ENCODE data around the gene FN3K.
"Not testable (repeated sequence)": the region's sequence is repeated elsewhere in the genome, so short reads cannot be mapped to it uniquely, and the experiment has no call there.

The FN3K gene

GRCh38 chr17:82769041-82769440 is 33.6 kb downstream of the FN3K start:
- no peak for ATAC-seq
- no peaks in the 10 kb centered on the region for H3K27me3 Mint-ChIP-seq
- no peak overlapping the region for H3K4me3 Mint-ChIP-seq
- peaks cover 62% of the 10 kb centered on the region for H3K36me3 Mint-ChIP-seq
- no peaks in the 10 kb centered on the region for H3K9me3 Mint-ChIP-seq
- no peaks in the 10 kb centered on the region for H3K4me1 Mint-ChIP-seq
- H3K27ac Mint-ChIP-seq, result no peak overlapping the region

GRCh38 chr17:82772026-82772425 is 36.6 kb downstream of the FN3K start:
- Mint-ChIP-seq H3K27ac (no peak overlapping the region), H3K36me3 (peaks cover 42% of the 10 kb centered on the region)

GRCh38 chr17:82774456-82774855 is 39.0 kb downstream of the FN3K start:
- not testable (repeated sequence) for ATAC-seq, H3K4me3 Mint-ChIP-seq, H3K27me3 Mint-ChIP-seq, H3K9me3 Mint-ChIP-seq, H3K27ac Mint-ChIP-seq
- peaks cover 29% of the 10 kb centered on the region for H3K36me3 Mint-ChIP-seq
- H3K4me1 Mint-ChIP-seq, result peaks cover 31% of the 10 kb centered on the region

More at GRCh38 chr17:82772026-82772425, 36.6 kb downstream of the FN3K start:
- Mint-ChIP-seq H3K4me1 (peaks cover 24% of the 10 kb centered on the region), H3K9me3 (peaks cover under 1% of the 10 kb centered on the region), H3K4me3 (no peak overlapping the region), H3K27me3 (no peaks in the 10 kb centered on the region)
- no peak for ATAC-seq

GRCh38 chr17:82775001-82775823 is 39.8 kb downstream of the FN3K start:
- Mint-ChIP-seq H3K4me1 (peaks cover 31% of the 10 kb centered on the region), H3K9me3 (peaks cover 6% of the 10 kb centered on the region), H3K27ac (peak overlapping the region; percentile 49), H3K4me3 (peak overlapping the region; percentile 45), H3K36me3 (peaks cover 24% of the 10 kb centered on the region), H3K27me3 (no peaks in the 10 kb centered on the region)
- peak; percentile 92 for ATAC-seq

GRCh38 chr17:82776454-82776853 is 41.0 kb downstream of the FN3K start:
- H3K27me3 Mint-ChIP-seq, result no peaks in the 10 kb centered on the region
- H3K27ac Mint-ChIP-seq, result peak overlapping the region; percentile 57
- ATAC-seq, result peak; percentile 75
- peaks cover 22% of the 10 kb centered on the region for H3K36me3 Mint-ChIP-seq
- H3K9me3 Mint-ChIP-seq, result peaks cover 6% of the 10 kb centered on the region
- peaks cover 31% of the 10 kb centered on the region for H3K4me1 Mint-ChIP-seq
- no peak overlapping the region for H3K4me3 Mint-ChIP-seq

GRCh38 chr17:82777778-82778375 is 42.5 kb downstream of the FN3K start:
- H3K4me3 Mint-ChIP-seq, H3K27me3 Mint-ChIP-seq, H3K9me3 Mint-ChIP-seq, ATAC-seq: not testable (repeated sequence)
- peaks cover 24% of the 10 kb centered on the region for H3K36me3 Mint-ChIP-seq
- H3K4me1 Mint-ChIP-seq, result peaks cover 40% of the 10 kb centered on the region
- peak overlapping the region; percentile 57 for H3K27ac Mint-ChIP-seq

GRCh38 chr17:82779541-82779940 is 44.1 kb downstream of the FN3K start:
- H3K27ac Mint-ChIP-seq, result no peak overlapping the region
- no peak overlapping the region for H3K4me3 Mint-ChIP-seq
- peaks cover 42% of the 10 kb centered on the region for H3K4me1 Mint-ChIP-seq
- no peaks in the 10 kb centered on the region for H3K27me3 Mint-ChIP-seq
- H3K36me3 Mint-ChIP-seq, result peaks cover 27% of the 10 kb centered on the region
- H3K9me3 Mint-ChIP-seq, result peaks cover 6% of the 10 kb centered on the region
- no peak for ATAC-seq

GRCh38 chr17:82780195-82780594 is 44.8 kb downstream of the FN3K start:
- Mint-ChIP-seq H3K27ac (no peak overlapping the region), H3K4me1 (peaks cover 36% of the 10 kb centered on the region), H3K27me3 (no peaks in the 10 kb centered on the region), H3K4me3 (no peak overlapping the region), H3K9me3 (peaks cover 6% of the 10 kb centered on the region), H3K36me3 (peaks cover 27% of the 10 kb centered on the region)
- no peak for ATAC-seq

GRCh38 chr17:82780971-82781893 is 45.8 kb downstream of the FN3K start:
- Mint-ChIP-seq H3K9me3 (peaks cover 6% of the 10 kb centered on the region), H3K4me1 (peaks cover 26% of the 10 kb centered on the region), H3K27me3 (no peaks in the 10 kb centered on the region), H3K27ac (no peak overlapping the region), H3K36me3 (peaks cover 31% of the 10 kb centered on the region), H3K4me3 (no peak overlapping the region)
- ATAC-seq, result peak; percentile 35

GRCh38 chr17:82781894-82782274 is 46.5 kb downstream of the FN3K start:
- Mint-ChIP-seq H3K27me3 (no peaks in the 10 kb centered on the region), H3K4me1 (peaks cover 19% of the 10 kb centered on the region), H3K9me3 (peaks cover 6% of the 10 kb centered on the region), H3K36me3 (peaks cover 34% of the 10 kb centered on the region), H3K27ac (no peak overlapping the region), H3K4me3 (no peak overlapping the region)
- ATAC-seq, result peak; percentile 99

- Mint-ChIP-seq H3K36me3 (peaks cover 27% of the 10 kb centered on the region), H3K9me3 (no peaks in the 10 kb centered on the region), H3K4me3 (no peak overlapping the region), H3K4me1 (peaks cover 18% of the 10 kb centered on the region), H3K27ac (no peak overlapping the region), H3K27me3 (no peaks in the 10 kb centered on the region)
- ATAC-seq, result no peak
Observed at GRCh38 chr17:82782657-82783207, 47.3 kb downstream of the FN3K start.

- H3K4me1 Mint-ChIP-seq, result peaks cover 23% of the 10 kb centered on the region
- H3K36me3 Mint-ChIP-seq, result peaks cover 34% of the 10 kb centered on the region
- H3K9me3 Mint-ChIP-seq, result no peaks in the 10 kb centered on the region
- no peak overlapping the region for H3K27ac Mint-ChIP-seq
- no peak overlapping the region for H3K4me3 Mint-ChIP-seq
- no peaks in the 10 kb centered on the region for H3K27me3 Mint-ChIP-seq
- no peak for ATAC-seq
Observed at GRCh38 chr17:82783498-82783897, 48.1 kb downstream of the FN3K start.

- Mint-ChIP-seq H3K36me3 (peaks cover 44% of the 10 kb centered on the region), H3K4me1 (peaks cover 23% of the 10 kb centered on the region)
- not testable (repeated sequence) for H3K4me3 Mint-ChIP-seq, H3K27me3 Mint-ChIP-seq, H3K9me3 Mint-ChIP-seq, ATAC-seq, H3K27ac Mint-ChIP-seq
Observed at GRCh38 chr17:82785581-82785980, 50.2 kb downstream of the FN3K start.

GRCh38 chr17:82786427-82786826 is 51.0 kb downstream of the FN3K start:
- no peak for ATAC-seq
- no peaks in the 10 kb centered on the region for H3K9me3 Mint-ChIP-seq

More at GRCh38 chr17:82786427-82786826, 51.0 kb downstream of the FN3K start:
- no peak overlapping the region for H3K27ac Mint-ChIP-seq
- H3K4me3 Mint-ChIP-seq, result no peak overlapping the region
- peaks cover 48% of the 10 kb centered on the region for H3K36me3 Mint-ChIP-seq
- H3K4me1 Mint-ChIP-seq, result peaks cover 23% of the 10 kb centered on the region
- H3K27me3 Mint-ChIP-seq, result no peaks in the 10 kb centered on the region
